ENCODE results near the gene TRAPPC10.

GRCh38 chr21:44005593-44005992 is 6.5 kb upstream of the TRAPPC10 start:
- TF ChIP-seq CTCF (IDR thresholded peaks at IDR 0.05) (no peak), EZH2 (IDR thresholded peaks at IDR 0.05; ENCODE audit: borderline replicate concordance, insufficient read depth, low read depth, low read length, poor library complexity, severe bottlenecking) (no peak)
